ENCODE data around the gene DOCK11.
"Not testable (repeated sequence)": the region's sequence is repeated elsewhere in the genome, so short reads cannot be mapped to it uniquely, and the experiment has no call there.

- not testable (repeated sequence) for TF ChIP-seq CTCF (IDR thresholded peaks at IDR 0.05); EZH2 (IDR thresholded peaks at IDR 0.05; ENCODE audit: borderline replicate concordance, insufficient read depth, low read depth, low read length, poor library complexity, severe bottlenecking)
These were observed 90.6 kb downstream of the DOCK11 start for GRCh38 chrX:118586206-118586605.
